SU-DHL-6 (cell line): Measurements from ENCODE around the gene CCDC110.

Source experiments
- H2AFZ ChIP-seq: fragments of 200-600 bp; sonication (generic); 2 replicates; pipeline ENCODE4 v1.6.1; 2014; ENCODE audit warnings: low read depth, mild to moderate bottlenecking, moderate library complexity, mixed read lengths, antibody characterized with exemption, low read length; ENCODE audit not compliant: severe bottlenecking
- H3F3A ChIP-seq: fragments of 200-600 bp; shearing (Covaris generic); 2 replicates; pipeline ENCODE4 v1.6.0; 2016; ENCODE audit warnings: antibody characterized with exemption, mild to moderate bottlenecking; ENCODE audit not compliant: insufficient read depth
- H3K27ac ChIP-seq: fragments of 200-600 bp; sonication (generic); 2 replicates; pipeline ENCODE4 v1.5.1; 2016; ENCODE audit warnings: low read depth, mild to moderate bottlenecking, low read length, moderate library complexity, mixed read lengths
- H3K27me3 ChIP-seq: fragments of 200-600 bp; sonication (generic), shearing (Covaris generic); 2 replicates; pipeline ENCODE4 v1.6.0; 2014; ENCODE audit warnings: mild to moderate bottlenecking, low read length
- H3K36me3 ChIP-seq: fragments of 200-600 bp; sonication (generic); 2 replicates; pipeline ENCODE4 v1.6.1; 2014; ENCODE audit warnings: mild to moderate bottlenecking, low read length, mixed read lengths
- H3K4me2 ChIP-seq: fragments of 300-600, 200-600 bp; shearing (Covaris generic), sonication (generic); 2 replicates; pipeline ENCODE4 v1.6.0; 2014; ENCODE audit warnings: low read length, low read depth, mild to moderate bottlenecking; ENCODE audit not compliant: poor library complexity, severe bottlenecking
- H3K4me3 ChIP-seq: fragments of 200-600 bp; sonication (generic); 2 replicates; pipeline ENCODE4 v1.5.1; 2014; ENCODE audit warnings: antibody characterized with exemption, low read length, mild to moderate bottlenecking, mixed read lengths; ENCODE audit not compliant: insufficient read depth, poor library complexity, severe bottlenecking
- H3K79me2 ChIP-seq: fragments of 200-600 bp; sonication (generic); 2 replicates; pipeline ENCODE4 v1.6.1; 2014; ENCODE audit warnings: mild to moderate bottlenecking, low read length, moderate library complexity; ENCODE audit not compliant: insufficient read depth
- H3K9ac ChIP-seq: fragments of 200-600 bp; sonication (generic); 2 replicates; pipeline ENCODE4 v1.7.0; 2014; ENCODE audit warnings: mild to moderate bottlenecking, low read length
- H3K9me2 ChIP-seq: fragments of 200-600 bp; sonication (generic); replicated peaks from 2 replicates; pipeline ENCODE4 v1.6.1; 2014; ENCODE audit warnings: low read length; ENCODE audit not compliant: insufficient read depth
- H3K9me3 ChIP-seq: fragments of 200-600 bp; sonication (generic); 2 replicates; pipeline ENCODE4 v1.6.1; 2014; ENCODE audit warnings: low read length, mixed read lengths; ENCODE audit not compliant: insufficient read depth
- H4K20me1 ChIP-seq: fragments of 200-600 bp; sonication (generic); 2 replicates; pipeline ENCODE4 v1.6.1; 2014; ENCODE audit warnings: low read depth, mild to moderate bottlenecking, antibody characterized with exemption, low read length, moderate library complexity, mixed read lengths
- EZH2phosphoT487 ChIP-seq: fragments of 200-600 bp; sonication (generic), shearing (Covaris generic); conservative IDR thresholded peaks from 2 replicates; pipeline ENCODE4 v1.6.1; 2018; ENCODE audit warnings: mild to moderate bottlenecking, antibody characterized with exemption, low read length, moderate library complexity, mixed read lengths
- TF ChIP-seq, protein P1 (sequence below): fragments of 200-600 bp; sonication (generic); IDR thresholded peaks from one replicate; pipeline ENCODE4 v1.5.1; 2017; ENCODE audit warnings: antibody characterized with exemption, mild to moderate bottlenecking, low read length, moderate library complexity; ENCODE audit not compliant: insufficient read depth, poor library complexity, severe bottlenecking

The CCDC110 gene

DNA sequence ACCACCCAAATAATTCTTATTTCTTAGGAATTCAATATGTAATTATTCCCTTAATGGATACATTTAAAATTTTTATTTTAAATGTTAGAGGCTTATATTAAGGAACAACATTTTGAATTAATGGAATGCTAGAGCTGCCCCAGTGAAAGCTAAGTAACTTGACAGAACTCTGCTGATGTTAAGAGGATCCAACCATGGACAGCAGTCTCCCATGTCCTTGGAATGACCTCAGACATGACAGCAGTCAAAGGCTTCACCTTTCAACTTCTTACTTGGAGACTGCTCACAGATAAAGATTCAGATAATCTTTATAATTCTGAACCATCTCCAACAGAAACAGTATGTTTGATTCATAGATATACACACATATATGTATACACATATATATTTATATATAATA is 46.5 kb upstream of the CCDC110 start:
- H3K27ac ChIP-seq, result no peak overlapping the region

DNA sequence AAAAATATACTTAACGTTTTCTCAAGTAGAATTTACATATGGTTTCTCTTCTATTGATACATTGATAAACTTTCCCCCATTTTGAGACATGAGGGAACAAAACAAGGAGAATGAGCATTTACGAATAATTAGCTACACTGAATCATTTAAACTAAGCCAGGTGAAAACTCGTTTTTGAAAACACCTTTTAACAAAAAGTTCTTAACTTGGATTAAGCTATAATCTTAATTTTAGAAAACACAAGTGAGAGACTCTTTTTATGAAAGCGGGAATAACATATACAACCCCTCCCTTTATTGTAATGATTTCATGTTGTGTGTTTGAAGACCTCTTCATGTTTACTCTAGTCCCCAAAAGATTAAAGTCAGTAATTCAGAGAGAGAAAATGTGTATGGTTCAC is 43.7 kb upstream of the CCDC110 start:
- TF ChIP-seq EZH2phosphoT487, result no peak
- TF ChIP-seq, protein P1, sequence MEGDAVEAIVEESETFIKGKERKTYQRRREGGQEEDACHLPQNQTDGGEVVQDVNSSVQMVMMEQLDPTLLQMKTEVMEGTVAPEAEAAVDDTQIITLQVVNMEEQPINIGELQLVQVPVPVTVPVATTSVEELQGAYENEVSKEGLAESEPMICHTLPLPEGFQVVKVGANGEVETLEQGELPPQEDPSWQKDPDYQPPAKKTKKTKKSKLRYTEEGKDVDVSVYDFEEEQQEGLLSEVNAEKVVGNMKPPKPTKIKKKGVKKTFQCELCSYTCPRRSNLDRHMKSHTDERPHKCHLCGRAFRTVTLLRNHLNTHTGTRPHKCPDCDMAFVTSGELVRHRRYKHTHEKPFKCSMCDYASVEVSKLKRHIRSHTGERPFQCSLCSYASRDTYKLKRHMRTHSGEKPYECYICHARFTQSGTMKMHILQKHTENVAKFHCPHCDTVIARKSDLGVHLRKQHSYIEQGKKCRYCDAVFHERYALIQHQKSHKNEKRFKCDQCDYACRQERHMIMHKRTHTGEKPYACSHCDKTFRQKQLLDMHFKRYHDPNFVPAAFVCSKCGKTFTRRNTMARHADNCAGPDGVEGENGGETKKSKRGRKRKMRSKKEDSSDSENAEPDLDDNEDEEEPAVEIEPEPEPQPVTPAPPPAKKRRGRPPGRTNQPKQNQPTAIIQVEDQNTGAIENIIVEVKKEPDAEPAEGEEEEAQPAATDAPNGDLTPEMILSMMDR, result no peak
- H4K20me1 ChIP-seq, result no peaks in the 10 kb centered on the region

More for the DNA sequence above, 46.5 kb upstream of the CCDC110 start:
- Histone ChIP-seq H3K27me3 (no peaks in the 10 kb centered on the region), H3F3A (no peaks in the 10 kb centered on the region; the same call in 1 of the 2 replicates), H3K9ac (no peak overlapping the region), H3K9me3 (no peaks in the 10 kb centered on the region), H2AFZ (no peak overlapping the region), H4K20me1 (no peaks in the 10 kb centered on the region), H3K9me2 (no peaks in the 10 kb centered on the region), H3K36me3 (peaks cover 3% of the 10 kb centered on the region; the same call in 1 of the 2 replicates), H3K4me3 (no peak overlapping the region), H3K79me2 (no peaks in the 10 kb centered on the region), H3K4me2 (no peak overlapping the region)
- no peak for TF ChIP-seq EZH2phosphoT487
- TF ChIP-seq, protein P1, result no peak

DNA sequence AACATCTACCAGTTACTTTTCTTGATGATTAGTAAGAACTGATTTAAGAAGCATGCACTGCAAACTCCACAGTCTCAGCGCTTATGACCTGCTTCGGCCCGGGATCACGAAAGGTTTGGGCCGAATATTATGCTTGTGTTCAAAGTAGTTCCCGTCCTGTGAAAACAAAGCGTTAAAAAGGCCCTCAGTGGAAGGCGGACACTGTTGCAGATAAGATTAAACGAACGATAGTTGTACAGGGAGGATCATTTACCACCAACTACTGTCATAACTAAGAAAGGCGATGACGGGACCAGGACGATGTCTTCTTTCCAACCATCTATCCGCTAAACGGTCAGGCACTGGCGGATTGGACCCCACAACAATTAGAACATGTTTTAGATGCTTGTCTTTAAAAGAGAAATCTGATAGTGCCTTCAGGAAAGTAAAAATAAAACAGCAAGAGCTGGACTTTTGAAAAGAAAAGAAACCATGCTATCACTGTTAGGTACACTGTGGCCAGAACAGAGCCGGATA is 42.7 kb upstream of the CCDC110 start:
- Histone ChIP-seq H3K27ac (no peak overlapping the region), H3K4me2 (no peak overlapping the region), H3K27me3 (no peaks in the 10 kb centered on the region), H3K4me3 (no peak overlapping the region), H3K9ac (no peak overlapping the region), H3K9me3 (no peaks in the 10 kb centered on the region), H3F3A (no peaks in the 10 kb centered on the region; the same call in 1 of the 2 replicates), H3K9me2 (no peaks in the 10 kb centered on the region), H4K20me1 (no peaks in the 10 kb centered on the region), H3K79me2 (no peaks in the 10 kb centered on the region), H3K36me3 (peaks cover 3% of the 10 kb centered on the region; the same call in 1 of the 2 replicates), H2AFZ (no peak overlapping the region)
- TF ChIP-seq, protein P1, result no peak
- no peak for TF ChIP-seq EZH2phosphoT487

More for the DNA sequence above, 43.7 kb upstream of the CCDC110 start:
- H3K9me3 ChIP-seq, result no peaks in the 10 kb centered on the region
- H3K4me2 ChIP-seq, result no peak overlapping the region
- no peak overlapping the region for H3K4me3 ChIP-seq
- no peaks in the 10 kb centered on the region for H3K27me3 ChIP-seq
- no peaks in the 10 kb centered on the region for H3K79me2 ChIP-seq
- H3K9ac ChIP-seq, result no peak overlapping the region
- H3K27ac ChIP-seq, result no peak overlapping the region
- H3K9me2 ChIP-seq, result no peaks in the 10 kb centered on the region
- H3F3A ChIP-seq, result no peaks in the 10 kb centered on the region; the same call in 1 of the 2 replicates
- no peak overlapping the region for H2AFZ ChIP-seq
- H3K36me3 ChIP-seq, result peaks cover 3% of the 10 kb centered on the region; the same call in 1 of the 2 replicates
